Left renal pelvis (tissue), 4 donors: Measurements from ENCODE around the gene PLEKHA8. TPM values are rescaled to one million over a fixed set of nuclear protein-coding genes. Genes with fewer than 3 reads are reported as not detected.

Experiments
- DNase-seq, 4 donors: peaks; one replicate each; pipeline ENCODE4 v3.0.0-alpha.2; 2013; ENCODE audit warnings: low read depth in 4 of 4, low spot score in 3 of 4
- polyA plus RNA-seq, 4 donors: library from polyadenylated mRNA; unstranded; fragments of 120-200 nt; gene quantifications; one replicate each; pipeline ENCODE4 v1.2.1, GENCODE V29; 2013; ENCODE audit not compliant: insufficient read length in 4 of 4

PLEKHA8 gene
- polyA plus RNA-seq, 4 donors, result 17.8 to 19.1 (median 18.7) TPM

DNA sequence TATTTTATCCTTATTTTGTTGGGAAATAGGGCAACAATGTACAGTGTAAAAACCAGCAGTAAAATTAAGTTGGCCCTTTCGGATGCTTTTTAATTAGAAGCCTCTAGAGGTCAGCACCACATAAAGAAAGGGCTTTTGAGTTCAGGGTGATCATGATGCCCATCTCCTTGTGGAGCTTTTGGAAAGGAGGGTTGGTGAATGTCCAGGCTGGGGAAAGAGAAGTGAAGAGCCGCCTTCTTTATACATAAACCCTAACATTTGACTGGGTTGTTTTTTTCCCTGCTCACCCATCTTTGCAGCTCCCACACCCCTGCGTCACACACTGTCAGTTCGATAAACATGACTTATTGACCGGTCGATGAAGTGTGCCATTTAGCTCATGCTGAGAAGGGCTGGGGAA lies 136.4 kb downstream of the PLEKHA8 start:
- DNase-seq, result no peak

DNA sequence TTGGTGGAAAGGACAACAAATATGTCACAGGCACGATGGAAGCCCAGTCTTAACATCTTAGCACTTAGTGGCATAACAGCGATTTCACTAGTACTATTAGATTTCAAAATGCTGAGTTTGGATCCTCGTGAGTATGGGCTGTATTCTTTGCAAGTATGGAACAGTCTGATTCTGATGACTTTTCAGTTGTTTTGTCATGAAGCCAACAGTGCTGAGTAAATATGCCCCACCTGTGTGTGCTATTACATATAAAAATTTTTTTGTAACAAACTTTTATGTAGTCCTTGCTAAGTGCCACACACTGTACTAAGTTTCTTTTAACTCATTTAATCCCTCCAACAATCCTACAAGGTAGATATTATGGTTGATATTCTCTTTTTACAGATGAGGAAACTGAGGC lies 137.4 kb downstream of the PLEKHA8 start:
- DNase-seq, result no peak

DNA sequence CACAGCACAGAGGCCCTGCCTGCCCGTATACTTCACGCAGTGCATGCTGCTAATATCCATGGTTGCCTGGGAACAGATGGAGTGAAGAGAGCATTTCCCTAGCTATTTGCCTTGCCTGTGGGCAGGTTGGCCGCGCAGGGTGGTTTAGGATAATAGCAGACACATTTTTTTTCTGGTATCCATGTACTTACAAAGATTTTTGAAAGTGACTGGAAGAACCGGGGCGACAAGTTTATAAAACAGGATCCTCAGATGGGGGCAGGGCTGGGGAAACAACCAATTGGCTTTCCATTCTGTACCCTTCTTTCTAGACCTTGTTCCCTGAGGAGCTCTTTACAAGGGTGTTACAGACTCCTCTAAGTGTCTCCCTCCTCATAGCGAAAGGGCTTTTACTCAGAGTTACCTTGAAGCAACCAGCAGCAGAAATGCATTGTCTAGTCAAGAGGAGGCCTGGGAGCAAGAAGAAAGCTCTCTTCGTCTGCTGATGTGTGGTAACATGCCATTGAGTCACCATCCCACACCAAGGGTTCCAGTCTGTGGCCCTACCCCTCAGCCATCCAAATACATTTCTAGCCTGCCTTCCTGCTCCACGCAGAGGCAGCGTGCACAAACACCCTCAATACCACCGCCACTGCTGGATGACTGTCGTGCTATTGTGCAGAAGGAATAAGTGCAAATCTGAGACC lies 138.1 kb downstream of the PLEKHA8 start:
- DNase-seq, result no peak

DNA sequence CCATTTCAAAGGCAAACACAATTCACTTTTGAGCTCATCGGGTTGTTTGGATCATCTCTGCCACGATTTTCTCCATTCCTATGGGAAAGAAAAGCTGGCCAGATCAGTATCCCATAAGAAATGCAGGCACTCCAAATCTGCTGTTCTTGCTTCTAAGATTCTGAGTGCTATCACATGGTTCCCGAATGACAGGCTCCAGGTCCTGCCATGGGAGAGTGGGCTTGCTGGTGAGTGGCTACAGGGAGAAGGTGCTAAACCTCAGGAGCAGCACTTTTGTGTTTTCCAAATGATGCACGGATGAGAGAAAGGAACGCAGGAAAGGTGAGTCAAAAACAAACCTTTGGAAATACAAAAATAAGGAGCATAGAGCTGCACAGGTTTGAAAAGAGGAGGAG lies 138.6 kb downstream of the PLEKHA8 start:
- DNase-seq, result no peak

DNA sequence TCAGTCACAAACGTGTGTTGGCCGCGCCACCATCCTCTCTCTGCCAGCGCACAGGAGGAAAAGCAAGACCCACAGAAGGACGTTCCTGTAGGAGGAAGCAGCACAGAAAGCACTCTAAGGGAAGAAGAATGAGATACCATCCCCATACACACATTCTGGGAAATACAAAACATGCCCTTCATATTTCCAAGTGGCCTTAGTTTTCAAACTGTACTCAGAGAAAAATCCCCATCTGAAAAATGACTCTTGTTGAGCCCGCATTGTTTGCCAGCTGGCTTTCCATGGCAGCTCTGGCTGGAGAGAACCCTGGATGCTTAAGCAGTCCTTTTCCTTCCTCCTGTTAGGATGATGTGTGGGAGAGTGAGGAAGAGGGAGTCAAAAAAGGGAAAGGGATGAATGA lies 139.7 kb downstream of the PLEKHA8 start:
- no peak for DNase-seq

DNA sequence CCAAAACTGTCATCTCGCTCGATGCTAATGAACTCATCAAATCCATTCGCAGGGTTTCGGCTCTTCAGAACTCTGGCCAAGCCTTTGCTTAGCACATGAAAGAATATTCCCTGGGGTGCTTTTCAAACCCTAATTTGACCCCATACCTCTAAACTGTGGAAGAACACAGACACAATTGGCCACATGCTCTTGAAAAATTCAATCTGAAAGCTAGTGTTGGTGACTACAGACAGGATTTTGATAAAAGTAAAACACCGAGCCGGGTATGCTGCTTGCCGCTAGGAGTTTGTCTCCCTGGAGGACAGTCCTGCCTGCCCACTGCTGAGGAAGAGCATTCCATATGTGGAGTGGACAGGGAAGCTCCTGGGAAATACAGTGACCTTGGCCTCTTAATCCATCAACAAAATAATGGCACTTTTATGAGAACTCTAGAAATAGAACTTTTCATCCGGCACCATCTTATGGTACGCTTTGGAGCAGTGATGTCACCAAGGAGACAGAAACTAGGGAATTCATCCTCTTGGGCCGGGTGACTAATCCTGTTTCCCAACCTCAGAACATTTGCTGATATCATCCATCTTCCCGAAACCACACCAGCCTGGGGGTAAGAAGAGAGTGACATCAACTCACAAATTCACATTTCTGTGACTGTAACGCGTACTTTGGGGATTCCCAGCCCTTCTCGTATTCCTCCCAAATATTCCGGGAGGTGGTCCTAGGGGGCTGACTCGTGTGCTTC lies 140.8 kb downstream of the PLEKHA8 start:
- DNase-seq, result no peak

DNA sequence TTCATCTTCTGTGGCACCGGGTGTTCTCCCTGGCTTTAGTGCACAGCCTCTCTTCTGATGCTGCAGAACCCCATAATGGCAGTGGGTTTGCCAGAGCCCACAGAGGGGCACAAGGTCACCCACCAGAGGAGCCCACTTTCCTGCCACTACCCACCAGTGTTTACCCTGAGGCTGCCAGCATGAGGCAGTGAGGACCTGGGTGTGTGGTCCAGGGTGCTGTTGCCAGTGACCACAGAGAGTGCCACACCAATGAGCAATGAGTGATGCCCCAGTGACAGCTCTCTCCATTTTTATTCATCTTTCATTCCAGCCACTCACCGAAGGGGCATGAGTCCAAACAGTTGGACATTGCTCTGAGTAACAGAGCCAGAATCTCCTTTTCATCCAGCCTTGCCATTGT lies 141.4 kb downstream of the PLEKHA8 start:
- no peak for DNase-seq

DNA sequence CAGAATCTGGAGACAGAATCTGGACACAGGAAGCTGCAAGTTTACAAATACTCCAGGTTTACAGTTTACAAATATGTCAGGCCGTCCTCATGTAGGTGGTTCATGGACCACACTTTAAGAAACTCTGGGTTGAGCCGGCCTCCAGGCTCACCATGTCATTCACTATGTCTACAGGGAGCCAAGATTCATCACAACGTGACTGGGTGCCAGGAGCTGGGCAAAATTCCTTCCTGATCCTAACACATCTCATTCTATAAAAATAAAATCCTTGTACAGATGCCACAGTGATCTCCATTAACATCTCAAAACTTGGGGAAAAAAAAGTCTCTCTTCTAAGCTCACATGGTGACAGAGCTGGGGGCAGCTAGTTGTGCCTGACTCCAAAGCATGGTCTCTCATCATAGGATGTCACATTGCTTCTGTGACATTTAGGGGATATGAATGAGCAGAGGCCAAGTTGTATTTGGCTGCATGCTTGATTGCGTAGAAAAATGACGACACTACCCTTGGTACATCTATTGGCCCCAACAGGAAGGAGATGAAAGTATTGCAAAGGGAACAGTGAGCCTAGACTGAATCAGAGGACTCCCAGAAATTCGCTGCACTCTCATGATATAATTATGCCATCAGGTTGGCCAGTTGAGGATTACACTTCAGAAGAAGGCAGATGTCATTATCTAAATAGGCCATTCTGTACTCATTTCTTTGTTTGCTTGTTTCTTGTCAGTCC lies 142.4 kb downstream of the PLEKHA8 start:
- no peak for DNase-seq

DNA sequence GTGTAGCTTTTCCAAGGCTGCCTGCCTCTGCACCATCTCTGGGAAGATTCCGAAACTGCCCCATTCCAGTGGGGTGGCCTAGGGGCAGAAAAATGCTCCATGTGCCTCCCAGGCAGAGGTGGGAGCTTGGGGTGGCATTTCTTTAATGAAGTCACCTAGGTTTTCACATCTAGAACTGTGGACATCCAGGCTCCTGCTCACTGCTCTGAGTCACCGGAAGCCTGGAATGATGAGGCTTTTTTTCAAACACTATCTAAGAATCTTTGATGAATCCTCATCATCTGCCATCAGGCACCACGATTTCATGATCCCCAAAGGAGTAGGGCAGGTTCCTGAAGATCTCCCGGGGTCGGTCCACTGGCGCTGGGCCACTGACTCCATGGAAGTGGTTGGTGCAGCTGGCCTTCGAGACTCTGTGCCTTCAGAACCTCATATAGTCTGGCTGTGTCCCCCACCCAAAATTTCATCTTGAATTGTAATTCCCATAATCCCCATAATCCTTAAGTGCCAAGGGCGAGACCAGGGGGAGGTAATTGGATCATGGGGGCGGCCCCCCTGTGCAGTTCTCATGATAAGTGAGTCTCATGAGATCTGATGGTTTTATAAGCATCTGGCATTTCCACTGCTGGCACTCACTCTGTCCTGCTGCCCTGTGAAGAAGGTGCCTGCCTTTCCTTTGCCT lies 143.7 kb downstream of the PLEKHA8 start:
- DNase-seq, result no peak

DNA sequence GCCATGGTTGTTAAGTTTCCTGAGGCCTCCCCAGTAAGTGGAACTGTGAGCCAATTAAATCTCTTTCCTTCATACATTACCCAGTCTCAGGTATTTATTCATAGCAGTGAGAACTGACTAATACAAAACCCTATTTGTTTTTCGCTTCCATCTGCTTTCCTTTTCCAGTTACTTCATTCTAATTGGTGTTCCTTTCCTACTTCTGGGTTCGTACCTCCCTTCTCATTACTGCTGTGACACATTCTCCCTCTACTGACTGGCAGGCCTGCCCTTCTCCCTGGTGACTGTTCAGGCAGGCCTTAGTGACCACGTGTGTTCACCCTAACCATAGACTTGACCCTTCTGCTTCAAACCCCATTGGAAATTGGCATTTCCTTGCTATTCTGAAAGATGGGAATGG lies 144.2 kb downstream of the PLEKHA8 start:
- no peak for DNase-seq

DNA sequence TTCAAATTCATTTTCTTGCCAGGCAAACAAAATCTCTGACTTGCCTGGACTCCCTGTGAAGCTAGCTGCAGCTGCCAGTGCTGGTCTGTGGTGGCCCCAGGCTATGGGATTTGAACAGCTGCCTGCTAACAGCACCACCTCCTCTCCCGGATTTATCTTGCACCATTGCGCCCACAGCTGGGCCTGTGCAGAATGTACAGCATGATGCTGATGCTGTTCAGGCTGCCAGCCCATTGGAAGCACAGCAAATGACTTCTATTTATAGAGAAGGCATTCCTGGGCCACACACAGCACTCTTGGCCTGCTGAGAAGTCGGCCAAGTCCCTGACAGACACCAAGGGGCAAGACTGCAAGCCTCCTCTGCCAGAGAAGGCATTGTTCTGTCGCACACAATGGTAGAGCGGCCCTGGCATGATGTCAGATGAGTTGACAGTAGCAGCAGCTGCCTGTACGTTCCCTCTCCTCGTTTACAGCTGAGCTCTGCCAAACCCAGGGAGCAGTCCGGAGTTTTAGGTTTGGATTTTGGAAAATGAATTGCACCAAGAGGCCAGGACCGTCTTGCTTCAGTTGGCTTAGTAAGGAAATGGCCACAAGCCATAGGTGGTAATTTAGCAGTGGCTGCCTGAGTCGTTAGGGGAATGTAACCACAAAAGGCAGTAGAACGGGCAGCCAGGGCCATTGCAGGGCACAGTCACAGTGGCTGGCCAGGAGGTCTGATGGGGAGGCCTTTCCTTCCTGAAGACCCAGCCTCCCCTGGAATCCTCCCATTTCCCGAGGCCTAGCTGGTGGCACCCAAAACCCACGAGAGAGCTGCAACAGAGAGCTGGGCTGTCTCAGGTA lies 145.1 kb downstream of the PLEKHA8 start:
- DNase-seq, result no peak

DNA sequence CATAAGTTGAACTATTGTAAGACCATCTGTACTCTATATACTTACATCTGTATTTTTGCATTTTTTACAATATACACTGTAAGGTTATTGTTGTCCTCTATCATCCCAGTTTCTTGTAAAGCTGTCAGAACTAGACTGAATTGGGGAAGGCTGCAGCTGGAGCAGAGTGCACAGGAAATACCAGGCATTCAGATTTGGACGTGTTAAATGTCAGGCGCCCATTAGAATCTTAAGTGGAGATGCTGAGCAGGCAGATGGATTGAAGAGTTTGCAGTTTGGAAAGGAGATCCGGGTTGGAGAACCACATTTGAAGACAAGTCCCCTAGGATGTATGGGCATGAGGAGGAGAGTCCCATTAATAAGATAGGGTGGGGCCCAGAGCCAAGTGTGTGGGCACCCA lies 147.0 kb downstream of the PLEKHA8 start:
- DNase-seq, result no peak

DNA sequence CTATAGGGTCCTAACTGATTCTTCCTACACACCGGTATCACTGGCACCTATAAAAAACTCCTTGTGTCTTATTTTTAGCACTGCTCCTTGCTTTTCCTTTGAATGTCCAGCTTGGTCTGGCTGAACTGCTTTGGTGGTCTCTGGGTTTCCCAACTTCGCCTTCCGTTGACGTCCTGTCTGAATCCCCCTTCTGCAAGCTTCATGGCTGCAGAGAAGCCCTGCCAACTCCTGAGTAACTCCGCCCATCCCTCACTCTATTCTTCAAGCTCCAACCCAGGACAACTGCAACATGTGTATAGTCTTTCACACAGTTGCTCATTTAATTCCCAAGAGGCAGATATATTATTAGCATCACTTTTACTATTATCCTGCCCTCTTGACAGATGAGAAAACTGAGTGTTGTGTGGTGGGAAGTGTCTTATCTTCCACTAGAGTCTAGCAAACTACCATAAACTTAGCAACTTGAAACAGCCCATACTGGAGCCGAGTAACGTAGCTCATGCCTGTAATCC lies 147.5 kb downstream of the PLEKHA8 start:
- DNase-seq, result no peak

DNA sequence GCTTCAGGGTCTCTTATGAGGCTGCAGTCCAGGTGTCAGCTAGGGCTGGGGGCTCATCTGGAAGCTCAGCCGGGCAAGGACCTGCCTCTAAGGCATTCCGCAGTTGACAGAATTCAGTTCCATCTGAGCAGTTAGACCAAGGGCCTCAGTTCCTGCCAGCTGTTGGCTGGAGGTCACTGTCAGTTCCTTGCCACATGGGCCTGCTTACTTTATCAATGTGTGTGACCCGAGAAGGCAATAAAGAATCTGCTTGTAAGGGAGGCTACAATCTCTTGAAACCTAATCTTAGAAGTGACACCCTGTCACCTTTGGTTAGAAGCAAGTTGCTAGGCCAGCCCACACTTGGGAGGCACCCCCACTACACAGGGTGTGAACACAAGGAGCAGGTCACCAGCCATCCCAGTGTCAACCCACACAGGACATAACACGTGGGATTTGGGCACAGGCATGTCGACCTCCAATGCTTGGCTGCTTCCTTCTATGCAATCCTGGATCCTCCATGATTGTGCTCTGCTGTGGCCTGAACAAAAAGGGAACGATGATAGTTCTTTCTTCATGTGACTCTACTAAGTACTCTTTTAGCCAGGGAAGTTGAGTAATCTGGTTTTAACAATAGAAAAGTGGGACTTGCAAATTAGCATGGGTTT lies 148.4 kb downstream of the PLEKHA8 start:
- DNase-seq, result no peak

DNA sequence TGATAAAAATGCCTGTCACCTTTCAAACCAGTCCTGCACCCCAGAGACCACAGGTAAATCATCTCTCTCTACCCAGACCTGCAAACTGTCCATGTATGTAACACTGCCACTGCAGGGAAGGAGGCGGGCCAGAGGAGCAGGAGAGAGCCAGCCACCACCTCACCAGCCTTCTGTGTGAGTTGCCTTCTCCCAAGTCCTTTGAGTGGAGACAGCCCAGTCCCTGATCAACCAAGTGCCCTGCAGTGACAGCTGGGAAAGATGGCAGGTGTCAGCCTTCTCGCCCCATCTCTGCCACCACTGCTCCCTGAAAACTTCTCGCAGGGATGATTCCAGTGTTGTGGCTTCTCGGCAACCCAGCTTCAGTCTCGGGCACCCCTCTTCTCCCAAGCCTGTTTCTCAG lies 149.0 kb downstream of the PLEKHA8 start:
- no peak for DNase-seq

DNA sequence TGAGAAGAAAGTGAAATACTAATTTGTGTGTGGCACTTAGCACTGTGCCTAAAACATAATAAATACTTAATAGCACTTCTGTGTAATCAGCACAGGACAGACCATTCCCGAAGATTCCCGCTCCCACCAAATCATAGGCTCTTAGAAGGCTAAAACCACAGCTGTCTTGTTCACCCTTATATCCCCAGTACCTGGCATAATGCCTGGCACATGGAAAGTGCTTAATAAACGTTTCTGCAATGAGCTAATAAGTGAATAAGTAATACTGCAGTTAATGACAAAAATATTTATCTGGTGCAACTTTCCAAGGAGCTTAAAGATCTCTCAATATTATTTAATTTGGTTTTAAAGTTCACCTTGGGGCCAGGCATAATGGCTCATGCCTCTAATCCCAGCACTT lies 149.8 kb downstream of the PLEKHA8 start:
- DNase-seq, result no peak

DNA sequence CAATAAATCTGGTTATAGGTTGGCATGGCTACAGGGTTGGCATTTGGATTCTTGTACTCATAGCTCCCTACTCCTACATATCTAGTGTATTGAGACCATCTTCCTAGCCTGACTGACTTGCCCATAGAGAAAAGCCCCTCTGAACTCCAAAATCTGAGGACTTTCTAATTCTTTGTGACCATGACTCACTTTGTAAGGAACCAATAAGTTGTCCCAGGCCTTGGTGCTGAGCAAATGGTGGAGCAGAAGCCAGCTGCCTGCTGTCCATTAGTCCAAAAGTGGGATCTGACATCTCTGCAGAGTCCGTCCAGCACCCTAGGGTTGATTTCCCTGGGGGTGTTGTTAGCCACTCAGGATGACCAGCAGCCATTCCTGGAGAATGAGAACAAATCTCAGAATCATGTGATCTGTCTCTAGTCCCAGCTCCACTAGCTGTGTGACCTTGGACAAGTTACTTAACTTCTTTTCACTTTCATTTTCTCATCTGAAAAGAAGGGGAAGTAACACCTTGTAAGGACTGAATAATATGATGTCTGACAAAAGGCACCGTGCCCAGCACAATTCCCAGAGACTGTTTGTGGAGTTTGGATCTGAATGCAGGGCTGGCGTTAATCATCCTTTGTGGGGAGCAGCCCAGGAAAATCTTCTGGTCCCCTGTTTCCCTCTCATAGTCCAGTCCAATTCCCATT lies 150.7 kb downstream of the PLEKHA8 start:
- DNase-seq, result no peak
